GM21367 (cell line): ENCODE results near the gene IQCM.

Source experiments
- ATAC-seq: cut with Tn5 transposase; IDR thresholded peaks from one replicate; pipeline ENCODE4 v1.9.1; 2021; ENCODE audit not compliant: unreplicated experiment

Gene IQCM

DNA sequence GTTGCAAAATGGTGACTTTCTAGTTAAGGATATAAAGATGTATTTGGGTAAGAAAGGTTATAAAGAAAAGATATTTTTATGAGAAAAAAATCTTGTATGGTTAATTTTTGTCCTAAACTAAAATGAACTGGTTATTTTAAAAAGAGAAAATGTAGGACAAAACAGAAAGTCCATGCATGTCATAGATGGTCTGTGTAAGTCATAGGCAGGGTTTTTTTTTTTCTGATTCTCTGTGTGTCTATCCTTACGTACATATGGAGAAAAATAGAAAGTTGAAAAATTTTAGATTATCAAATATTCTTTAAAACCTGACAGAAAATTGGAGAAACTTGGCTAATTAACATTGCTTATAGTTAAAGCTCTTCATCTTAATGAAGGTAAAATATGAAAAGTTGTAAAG lies 493.4 kb downstream of the IQCM start:
- no peak for ATAC-seq

DNA sequence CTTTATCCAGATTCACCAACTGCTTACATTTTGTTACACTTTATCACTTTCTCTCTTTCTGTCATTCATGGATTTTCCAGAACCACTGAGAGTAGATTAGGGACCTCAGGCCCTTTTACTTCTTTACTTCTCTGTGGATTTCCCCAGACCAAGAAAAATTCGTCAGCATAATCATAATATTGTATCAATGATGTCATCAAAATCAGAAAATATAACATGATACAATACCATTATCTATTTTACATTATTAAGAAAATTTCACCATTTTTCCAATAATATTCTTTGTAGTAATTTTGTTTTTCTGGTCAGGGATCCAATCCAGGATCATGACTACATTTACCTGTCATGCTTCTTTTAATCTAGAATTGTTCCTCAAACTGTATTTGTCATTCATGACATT lies 494.2 kb downstream of the IQCM start:
- ATAC-seq, result no peak

DNA sequence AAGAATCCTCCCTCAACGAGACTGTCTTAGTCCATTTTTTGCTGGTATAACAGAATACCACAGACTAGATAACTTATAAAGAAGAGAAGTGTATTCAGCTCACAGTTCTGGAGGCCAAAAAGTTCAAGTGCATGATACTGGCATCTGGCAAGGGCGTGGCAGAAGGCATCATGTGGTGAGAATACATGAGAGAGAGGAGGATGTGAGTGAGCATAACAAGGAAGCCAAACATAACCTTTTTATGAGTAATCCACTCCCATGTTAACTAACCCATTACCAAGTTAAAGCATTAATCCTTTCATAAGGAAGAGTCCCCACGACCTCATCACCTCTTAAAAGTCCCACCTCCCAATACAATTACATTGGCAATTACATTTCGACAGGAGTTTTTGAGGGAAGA lies 504.6 kb downstream of the IQCM start:
- ATAC-seq, result no peak

DNA sequence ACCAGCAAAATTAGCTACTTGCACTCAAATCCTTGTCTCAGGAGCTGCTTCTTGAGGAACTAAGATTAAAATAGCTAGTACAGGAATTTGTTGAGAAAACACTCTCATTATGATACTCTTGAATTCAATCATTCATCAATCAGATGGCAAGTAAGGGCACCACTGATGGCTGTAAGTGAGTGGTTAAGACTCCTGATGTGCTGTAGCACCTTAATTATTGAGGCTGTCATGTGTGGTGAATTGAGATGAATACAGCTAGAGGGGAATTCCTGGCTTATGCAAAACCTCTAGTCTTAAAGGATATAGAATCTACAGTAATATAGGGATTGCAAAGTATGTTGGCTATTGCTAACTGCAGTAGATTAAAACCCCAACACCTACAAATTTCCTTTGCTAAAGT lies 509.1 kb downstream of the IQCM start:
- ATAC-seq, result no peak
